ENCODE results near the gene SERPINE3.

- no peak for TF ChIP-seq POLR2A (IDR thresholded peaks at IDR 0.05; ENCODE audit: low read depth, low read length)
- TF ChIP-seq TAF1 (IDR thresholded peaks at IDR 0.05; ENCODE audit: borderline replicate concordance, low read depth, low read length) = no peak
Measured at GRCh38 chr13:51311957-51312520, 27.5 kb upstream of the SERPINE3 start.

Measured in GM12892 (cell line).